CD1c-positive myeloid dendritic cell (primary cell): Measurements from ENCODE around the gene STPG3.

Experiments
- DNase-seq: peaks from one replicate; pipeline ENCODE4 v3.0.0-alpha.2; 2016; ENCODE audit errors: extremely low spot score

The STPG3 gene

DNA sequence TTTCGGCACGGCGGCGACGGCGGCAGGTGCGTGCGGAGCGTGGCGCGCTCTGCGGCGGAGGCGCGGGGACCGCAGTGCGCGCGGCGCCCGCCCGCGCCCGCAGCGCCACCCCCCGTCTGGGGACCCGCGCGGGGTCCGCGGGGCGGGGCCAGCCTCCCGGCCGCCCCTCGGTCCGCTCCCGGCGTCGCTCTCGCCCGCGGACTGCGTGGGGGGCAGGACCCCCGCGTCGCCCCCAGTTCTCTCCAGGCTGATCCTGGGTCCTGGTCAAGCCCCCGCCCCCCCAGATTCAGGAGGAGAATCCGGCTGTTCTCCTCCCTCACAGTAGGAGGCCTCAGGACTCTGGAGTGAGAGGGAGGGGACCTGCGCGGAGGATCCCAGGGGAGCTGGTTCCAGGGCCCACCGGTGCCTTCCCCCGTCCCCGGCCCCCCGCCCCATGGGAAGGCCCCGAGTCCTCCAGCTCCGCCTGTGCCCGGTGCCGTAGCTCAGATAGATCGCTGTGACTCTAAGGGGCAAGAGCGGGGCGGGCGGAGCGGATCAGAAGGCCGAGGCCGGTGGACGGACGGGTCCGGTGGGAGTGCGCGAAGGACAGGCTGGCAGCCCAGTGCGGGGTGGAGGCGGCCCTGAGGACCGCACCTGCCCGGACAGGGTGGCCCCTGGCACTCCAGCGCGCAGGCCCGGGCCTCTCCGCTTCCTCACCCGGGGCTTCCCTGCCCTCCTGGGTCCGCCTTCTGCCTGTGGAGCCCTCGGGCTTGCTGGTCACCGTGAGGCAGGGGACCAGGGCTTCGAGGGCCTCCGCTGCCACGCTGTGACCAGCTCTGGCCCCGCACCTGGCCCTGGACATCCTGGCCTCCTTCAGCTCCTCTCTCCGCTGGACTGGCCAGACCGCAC, 28.7 kb upstream of the STPG3 start, which contains the start of gene RNF208:
Gene RNF208, minus strand, starts transcription at position 51 of the 888 bp plus-strand sequence. CDS start 1,028 bp downstream, outside the sequence.
- DNase-seq: no peak

- peak; percentile 100 for DNase-seq
Observed at GRCh38 chr9:137223078-137223970, 27.8 kb upstream of the STPG3 start.

GRCh38 chr9:137224830-137225694, 26.0 kb upstream of the STPG3 start, which contains the start of gene CYSRT1:
CYSRT1 (plus strand) TSS chr9:137225174; CDS start chr9:137225622, 448 bp downstream.
- DNase-seq: peak; percentile 42

DNA sequence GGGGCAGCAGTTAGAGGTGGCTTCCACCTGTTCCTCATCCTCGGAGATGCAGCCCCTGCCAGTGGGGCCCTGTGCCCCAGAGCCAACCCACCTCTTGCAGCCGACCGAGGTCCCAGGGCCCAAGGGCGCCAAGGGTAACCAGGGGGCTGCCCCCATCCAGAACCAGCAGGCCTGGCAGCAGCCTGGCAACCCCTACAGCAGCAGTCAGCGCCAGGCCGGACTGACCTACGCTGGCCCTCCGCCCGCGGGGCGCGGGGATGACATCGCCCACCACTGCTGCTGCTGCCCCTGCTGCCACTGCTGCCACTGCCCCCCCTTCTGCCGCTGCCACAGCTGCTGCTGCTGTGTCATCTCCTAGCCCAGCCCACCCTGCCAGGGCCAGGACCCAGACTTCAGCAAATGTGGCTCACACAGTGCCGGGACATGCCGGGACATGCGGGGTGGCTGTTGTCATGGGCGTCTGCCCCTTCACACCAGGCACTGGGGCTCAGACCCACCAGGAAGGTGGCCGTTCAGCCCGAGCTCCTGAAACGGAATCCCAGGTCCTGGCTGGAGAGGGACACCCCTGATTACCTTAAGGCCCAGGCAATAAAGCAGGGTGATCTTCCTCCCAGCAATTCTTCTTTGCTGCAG, 25.3 kb upstream of the STPG3 start:
- DNase-seq: no peak

GRCh38 chr9:137226338-137227053, 24.6 kb upstream of the STPG3 start:
- no peak for DNase-seq

GRCh38 chr9:137227054-137227852, 23.8 kb upstream of the STPG3 start, which contains the start of gene RNF224:
RNF224 (plus strand) TSS chr9:137227502; CDS start chr9:137228336, 834 bp downstream.
- peak; percentile 79 for DNase-seq

DNA sequence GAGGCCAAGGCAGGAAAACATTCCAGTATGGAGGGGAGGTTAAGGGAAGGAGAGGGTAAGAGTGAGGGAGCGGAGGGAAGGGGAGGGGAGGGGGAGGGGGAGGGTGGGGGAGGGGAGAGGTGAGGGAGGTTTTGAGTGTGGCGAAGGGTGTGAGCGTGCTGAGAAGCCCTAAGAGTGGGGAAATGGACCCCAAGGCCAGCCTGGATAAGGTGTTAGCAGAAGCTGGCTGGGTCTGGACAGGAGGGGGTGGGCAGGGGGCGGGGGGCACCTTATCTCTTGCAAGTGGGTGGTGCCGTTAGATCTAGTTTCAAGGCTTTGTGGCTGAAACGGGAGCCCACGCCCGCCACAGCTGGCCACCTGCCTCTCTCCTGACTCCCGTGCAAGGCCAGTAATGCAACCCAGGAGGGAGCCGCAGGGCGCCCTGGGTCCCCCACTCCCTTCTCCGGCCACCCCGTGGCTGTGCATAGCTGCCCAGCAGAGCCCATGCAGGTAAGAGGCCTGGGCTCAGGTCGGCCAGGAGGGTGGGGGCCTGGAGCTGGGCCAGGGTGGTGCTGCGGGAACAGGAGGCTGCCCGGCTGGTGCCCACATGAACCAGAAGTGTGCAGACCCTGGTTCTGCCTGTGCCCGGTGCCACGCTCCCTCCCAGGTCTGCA, 23.1 kb upstream of the STPG3 start:
- DNase-seq: no peak

DNA sequence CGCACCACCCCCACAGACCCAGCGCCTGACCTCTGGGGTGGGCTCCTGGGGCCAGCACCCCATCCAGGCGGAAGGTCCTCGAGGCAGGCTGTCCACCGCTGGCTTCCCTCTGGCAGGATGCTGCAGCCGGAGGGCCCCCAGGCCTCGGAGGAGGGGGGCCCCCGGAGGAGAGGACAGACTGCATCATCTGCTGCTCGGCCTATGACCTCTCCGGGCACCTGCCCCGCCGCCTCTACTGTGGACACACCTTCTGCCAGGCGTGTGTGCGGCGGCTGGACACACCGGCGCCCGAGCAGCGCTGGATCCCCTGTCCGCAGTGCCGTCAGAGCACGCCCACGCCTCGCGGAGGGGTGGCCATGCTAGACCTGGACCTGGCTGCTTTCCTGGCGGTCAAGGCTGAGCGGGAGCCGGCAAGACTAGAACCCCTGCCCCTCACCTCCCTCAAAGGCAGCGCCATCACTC, 22.5 kb upstream of the STPG3 start:
- no peak for DNase-seq

- DNase-seq: no peak
Observed at GRCh38 chr9:137228968-137229896, 21.9 kb upstream of the STPG3 start.

DNA sequence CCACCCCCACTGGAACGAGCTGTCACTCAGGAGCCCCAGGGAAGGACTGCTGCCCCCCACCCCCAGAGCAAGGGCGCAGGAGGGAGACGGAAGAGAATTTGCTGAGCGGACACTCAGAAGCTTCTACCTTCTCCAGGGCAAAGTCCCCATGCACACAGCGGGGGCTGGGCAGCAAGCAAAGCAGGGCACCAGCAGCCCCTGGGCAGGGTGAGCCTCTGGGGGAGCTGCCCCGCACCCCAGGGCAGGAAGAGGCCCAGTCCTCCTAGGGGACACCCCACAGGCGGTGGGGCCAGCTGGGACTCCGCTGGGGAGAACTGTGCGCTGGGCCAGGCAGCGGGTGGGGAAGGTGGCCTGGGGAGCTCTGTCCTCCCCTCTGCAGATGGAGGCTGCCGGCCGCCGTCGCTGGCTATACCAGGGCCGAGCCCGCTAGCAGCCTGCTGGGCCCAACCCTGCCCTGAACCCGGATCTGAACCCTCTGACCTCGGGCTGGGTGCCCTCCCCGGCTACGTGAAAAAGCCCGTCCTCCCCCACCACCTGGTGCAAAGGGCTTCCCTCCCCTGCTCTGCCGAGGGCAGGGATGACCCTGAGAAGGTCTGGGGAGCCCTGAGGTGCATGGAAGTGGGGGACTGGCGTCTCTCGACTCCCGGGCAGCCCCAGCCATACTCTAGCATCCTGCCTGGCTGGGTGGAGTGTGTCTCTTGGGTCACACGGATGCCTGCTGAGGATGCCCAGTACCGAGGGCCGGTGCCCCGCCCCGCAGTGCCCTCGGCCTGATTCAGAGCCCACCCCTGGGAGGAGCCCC, 21.0 kb upstream of the STPG3 start:
- DNase-seq: no peak

GRCh38 chr9:137230705-137231371, 20.2 kb upstream of the STPG3 start, which contains the start of gene SLC34A3:
SLC34A3 (plus strand) TSS chr9:137230901; CDS start chr9:137231703, 802 bp downstream.
- DNase-seq: no peak

GRCh38 chr9:137231372-137232039, 19.6 kb upstream of the STPG3 start:
- DNase-seq: no peak

DNA sequence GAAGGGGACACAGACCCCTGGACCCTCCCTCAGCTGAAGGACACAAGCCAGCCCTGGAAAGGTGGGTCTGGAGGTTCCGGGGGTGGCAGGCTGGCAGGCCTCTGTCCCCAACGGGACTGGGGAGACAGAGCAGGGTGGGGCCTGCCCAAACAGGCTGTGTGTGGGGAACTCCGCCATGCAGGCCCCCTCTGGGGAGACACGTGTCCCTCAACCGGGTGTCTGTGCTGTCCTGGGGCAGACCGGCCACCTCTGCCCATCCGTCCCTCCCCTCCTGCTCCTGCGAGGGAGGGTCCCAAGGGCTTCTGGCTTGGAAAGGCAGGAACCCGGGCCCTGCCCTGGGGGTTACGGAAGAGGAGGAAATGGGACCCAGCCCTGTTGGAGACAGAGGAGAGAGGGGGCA, 19.0 kb upstream of the STPG3 start:
- no peak for DNase-seq

GRCh38 chr9:137232510-137232909, 18.6 kb upstream of the STPG3 start:
- DNase-seq: no peak
